Myometrial cell (primary cell): ENCODE data around the gene LRRC37A2. TPM values are rescaled to one million over a fixed set of nuclear protein-coding genes. Genes with fewer than 3 reads are reported as not detected.

Experiments used
- total RNA-seq: library from RNA; depleted of rRNA; stranded (reverse); fragments of >200 nt; gene quantifications from 2 replicates; pipeline ENCODE4 v1.2.3, GENCODE V29; 2015

LRRC37A2 gene
- total RNA-seq: 3.7 and 4.1 TPM in 2 replicates

DNA sequence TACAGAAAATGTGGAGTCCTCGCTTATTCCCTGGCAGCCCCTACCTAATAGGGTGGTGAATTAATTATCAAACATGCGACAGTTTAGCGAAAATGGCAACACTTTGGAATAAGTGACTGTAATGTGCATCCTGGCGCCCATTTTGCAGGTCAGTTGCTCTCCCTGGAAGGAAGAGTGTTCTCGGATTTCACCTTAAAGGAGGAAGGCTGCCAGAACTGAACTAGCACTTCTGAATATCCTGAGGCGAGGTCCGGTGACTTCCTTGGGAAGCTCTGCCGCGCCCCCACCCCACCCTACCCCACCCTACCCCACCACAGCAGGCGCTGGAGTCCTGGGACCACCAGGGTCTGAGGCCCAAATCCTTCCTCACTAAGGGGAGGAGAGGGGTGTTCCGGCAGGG lies at the start of gene LRRC37A2:
Gene LRRC37A2, plus strand, starts transcription at position 301 of the 400 bp plus-strand sequence. CDS start 245 bp downstream, outside the sequence.

DNA sequence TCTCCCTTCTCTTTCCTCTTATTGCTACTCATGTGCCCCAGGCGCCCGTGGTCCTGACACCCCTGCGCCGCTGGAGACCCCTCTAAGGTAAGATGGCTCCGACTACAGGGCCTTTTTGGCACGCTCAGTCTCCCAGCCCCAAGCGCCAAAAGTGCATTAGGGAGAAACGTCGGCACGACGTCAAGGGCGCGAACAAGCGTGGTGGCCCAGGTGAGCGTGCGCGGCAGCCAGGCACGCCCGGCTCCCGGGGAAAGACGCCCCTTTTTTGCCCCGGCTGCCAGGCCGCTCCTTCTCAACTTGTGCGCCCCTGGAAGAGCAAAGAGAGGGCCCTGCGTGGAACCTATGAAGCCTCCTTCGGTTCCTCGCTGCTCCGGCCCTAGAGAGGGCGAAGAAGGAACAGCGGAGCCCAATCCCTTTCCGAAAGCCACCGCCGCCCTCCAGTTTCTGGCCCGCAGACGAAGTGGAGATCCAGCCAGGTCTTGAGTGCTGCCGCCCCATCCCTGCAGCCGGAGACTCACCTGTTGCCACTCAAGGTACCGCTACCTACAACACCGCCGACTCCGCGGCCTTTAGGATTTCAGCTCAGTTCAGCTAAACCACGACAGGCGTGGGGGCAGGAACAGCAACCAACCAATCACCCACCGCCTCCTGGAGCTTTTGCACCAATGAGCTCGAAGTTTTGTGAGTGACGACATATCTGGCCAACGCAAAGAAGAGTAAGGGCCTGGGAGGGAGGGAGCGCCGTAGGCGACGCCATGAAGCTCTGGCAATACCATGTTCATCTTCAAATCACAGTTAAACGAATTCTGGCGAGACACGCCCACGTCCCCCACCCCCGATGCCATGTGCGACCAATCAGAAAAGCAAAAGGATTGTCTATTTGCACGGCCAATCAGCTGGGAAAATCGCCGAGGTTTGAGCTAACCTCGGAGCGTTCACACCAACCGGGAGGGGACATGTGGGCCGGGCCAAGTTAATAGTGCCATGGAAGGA lies 67.1 kb downstream of the LRRC37A2 start, which contains the start of gene ARL17A:
Gene ARL17A, minus strand, starts transcription at position 609 of the 993 bp plus-strand sequence. CDS start 3,369 bp downstream, outside the sequence.

DNA sequence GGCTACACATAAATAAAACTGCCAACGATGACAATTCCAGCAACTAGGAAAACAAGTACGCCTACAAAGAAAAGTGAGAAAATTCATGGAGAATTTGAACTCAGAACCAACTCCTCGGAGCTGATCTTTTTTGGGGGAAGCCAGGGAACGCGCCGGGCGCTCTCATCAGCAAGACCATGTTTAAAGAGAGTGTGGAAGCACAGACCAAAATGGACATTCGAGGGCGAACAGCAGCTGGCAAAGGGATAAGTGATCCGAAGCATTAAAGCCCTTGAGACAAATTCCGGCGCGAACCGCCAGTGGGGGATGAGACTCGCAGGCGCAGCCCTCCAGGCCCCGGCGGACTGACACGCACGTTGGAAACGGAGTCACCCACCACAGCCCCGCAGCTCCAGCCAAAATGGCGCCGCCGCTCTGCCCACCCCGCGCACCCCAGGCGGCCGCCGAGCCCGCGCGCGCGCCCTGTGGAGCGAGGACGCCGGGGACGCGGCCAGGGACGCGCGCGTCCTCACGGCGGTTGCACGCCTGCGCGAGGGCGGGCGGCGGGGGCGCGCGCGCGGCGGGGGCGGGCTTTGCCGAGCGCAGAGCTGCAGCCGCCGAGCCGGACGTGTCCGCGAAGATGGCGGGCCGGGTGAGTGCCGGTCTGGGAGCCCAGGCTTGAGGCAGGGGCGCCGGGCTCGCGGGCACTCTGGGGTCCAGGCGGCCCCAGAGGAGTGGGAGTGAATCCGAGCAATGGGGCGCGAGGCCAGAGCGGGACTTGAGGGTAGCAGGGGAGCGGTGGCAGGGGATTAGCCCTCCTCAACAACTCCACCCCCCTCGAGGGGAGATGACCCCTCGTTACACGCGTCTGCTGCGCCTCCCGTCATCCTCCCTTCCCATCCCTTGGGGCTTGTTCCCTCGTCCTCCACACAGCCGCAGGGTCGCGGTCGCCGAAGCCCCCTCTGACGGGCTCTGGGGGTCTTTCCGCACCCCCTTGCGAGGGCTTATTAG lies 78.2 kb downstream of the LRRC37A2 start, which contains the start of gene NSF:
Gene NSF, plus strand, starts transcription at position 513 of the 990 bp plus-strand sequence. Its CDS starts 107 bp downstream, at position 620.

Other genes with a start within 250 kb of the LRRC37A2 start
- gene LRRC37A, start 217.3 kb upstream of the LRRC37A2 start, total RNA-seq: 0.35 and 1.7 TPM in 2 replicates
- 6.6 and 30.7 TPM in 2 replicates for gene ARL17B, start 150.7 kb upstream of the LRRC37A2 start, total RNA-seq
- gene ARL17A, start 67.2 kb downstream of the LRRC37A2 start, total RNA-seq: 8.2 and 10.4 TPM in 2 replicates
- gene NSF, start 78.2 kb downstream of the LRRC37A2 start, total RNA-seq: 39.5 and 51.3 TPM in 2 replicates